Muscle of leg (tissue), 11 donors: ENCODE measurements around the gene CD96. TPM values are rescaled to one million over a fixed set of nuclear protein-coding genes. Genes with fewer than 3 reads are reported as not detected.
"Not testable (repeated sequence)": the region's sequence is repeated elsewhere in the genome, so short reads cannot be mapped to it uniquely, and the experiment has no call there.

Experiments used
- DNase-seq: peaks from one replicate; pipeline ENCODE4 v3.0.0; 2013
- H3K27ac ChIP-seq: one replicate; pipeline ENCODE4 v1.5.1; 2013; ENCODE audit warnings: mild to moderate bottlenecking, low read length, control low read depth
- H3K27me3 ChIP-seq: one replicate; pipeline ENCODE4 v1.6.1; 2013; ENCODE audit warnings: low read length; ENCODE audit not compliant: control insufficient read depth, insufficient read depth
- H3K36me3 ChIP-seq: one replicate; pipeline ENCODE4 v1.6.1; 2013; ENCODE audit warnings: low read length; ENCODE audit not compliant: control insufficient read depth, insufficient read depth
- H3K4me1 ChIP-seq: one replicate; pipeline ENCODE4 v1.6.1; 2013; ENCODE audit warnings: low read length; ENCODE audit not compliant: control insufficient read depth, insufficient read depth
- H3K4me3 ChIP-seq: one replicate; pipeline ENCODE4 v1.5.1; 2013; ENCODE audit warnings: low read length, control low read depth
- H3K9me3 ChIP-seq: replicated peaks from 2 replicates; pipeline ENCODE4 v1.6.1; 2013; ENCODE audit warnings: low read depth, low read length; ENCODE audit not compliant: control insufficient read depth
- WGBS: methylation state at CpG from one replicate; pipeline ENCODE4 v1.1.5; 2013; ENCODE audit warnings: missing lambda C conversion rate; ENCODE audit not compliant: insufficient coverage; 5-methylcytosine and 5-hydroxymethylcytosine counted together
- polyA plus RNA-seq, 8 donors: library from polyadenylated mRNA; unstranded; fragments of 120-200 nt; gene quantifications; one replicate each; pipeline versions ENCODE4 v1.2.1 to v1.2.3, GENCODE V29; 2013; ENCODE audit warnings: inconsistent platforms in 1 of 8, low replicate concordance in 1 of 8; ENCODE audit not compliant: insufficient read length in 8 of 8, insufficient read depth in 1 of 8
- total RNA-seq: library from RNA; stranded (reverse); fragments of 120-200 nt; gene quantifications from one replicate; pipeline ENCODE4 v1.2.4, GENCODE V29; 2013

Gene CD96
- total and polyA plus RNA-seq, 9 donors: 0.22 to 0.48 (median 0.35) TPM

- not testable (repeated sequence) for H3K4me3 ChIP-seq, H3K36me3 ChIP-seq, H3K27me3 ChIP-seq, DNase-seq, H3K9me3 ChIP-seq, H3K4me1 ChIP-seq, H3K27ac ChIP-seq
- WGBS: no CpG with 5 or more reads among the region's 1 CpG
These were observed 17.5 kb upstream of the CD96 start for GRCh38 chr3:111524486-111524885.

- H3K36me3 ChIP-seq: no peaks in the 10 kb centered on the region
- H3K27me3 ChIP-seq: no peaks in the 10 kb centered on the region
- H3K4me3 ChIP-seq: no peak overlapping the region
- H3K9me3 ChIP-seq: peaks cover 2% of the 10 kb centered on the region
- no peaks in the 10 kb centered on the region for H3K4me1 ChIP-seq
- no peak for DNase-seq
- H3K27ac ChIP-seq: no peak overlapping the region
- WGBS: no CpG with 5 or more reads among the region's 4 CpGs
These were observed 10.6 kb upstream of the CD96 start for GRCh38 chr3:111531446-111531845.

- Histone ChIP-seq H3K36me3 (no peaks in the 10 kb centered on the region), H3K4me3 (no peak overlapping the region), H3K9me3 (peaks cover 2% of the 10 kb centered on the region), H3K4me1 (no peaks in the 10 kb centered on the region), H3K27ac (no peak overlapping the region), H3K27me3 (no peaks in the 10 kb centered on the region)
- no peak for DNase-seq
- 100% methylated on average over 2 of the region's 4 CpGs for WGBS
These were observed 7.3 kb upstream of the CD96 start for GRCh38 chr3:111534701-111535100.

GRCh38 chr3:111538111-111538510 is 3.9 kb upstream of the CD96 start:
- H3K4me3 ChIP-seq: no peak overlapping the region
- H3K27me3 ChIP-seq: no peaks in the 10 kb centered on the region
- no peak overlapping the region for H3K27ac ChIP-seq
- no peaks in the 10 kb centered on the region for H3K36me3 ChIP-seq
- no peaks in the 10 kb centered on the region for H3K9me3 ChIP-seq
- no peak for DNase-seq
- whole genome bisulfite sequencing: no CpG with 5 or more reads among the region's 1 CpG
- no peaks in the 10 kb centered on the region for H3K4me1 ChIP-seq

- Histone ChIP-seq H3K4me1 (no peaks in the 10 kb centered on the region), H3K4me3 (no peak overlapping the region), H3K36me3 (no peaks in the 10 kb centered on the region), H3K9me3 (no peaks in the 10 kb centered on the region), H3K27me3 (no peaks in the 10 kb centered on the region), H3K27ac (no peak overlapping the region)
- DNase-seq: peak; percentile 16
- WGBS: 50% methylated on average over 3 of the region's 4 CpGs
These were observed 3.3 kb upstream of the CD96 start for GRCh38 chr3:111538681-111539083.

- DNase-seq: peak; percentile 34
- 11% methylated on average over 3 of the region's 10 CpGs for WGBS
These were observed 2.4 kb upstream of the CD96 start for GRCh38 chr3:111539351-111540331.

GRCh38 chr3:111541391-111541790 is 606 bp upstream of the CD96 start:
- Histone ChIP-seq H3K27ac (no peak overlapping the region), H3K4me3 (no peak overlapping the region), H3K4me1 (no peaks in the 10 kb centered on the region), H3K36me3 (no peaks in the 10 kb centered on the region), H3K9me3 (no peaks in the 10 kb centered on the region), H3K27me3 (no peaks in the 10 kb centered on the region)
- 83% methylated on average over 1 of the region's 3 CpGs for WGBS
- no peak for DNase-seq

More at GRCh38 chr3:111539351-111540331, 2.4 kb upstream of the CD96 start:
- no peaks in the 10 kb centered on the region for H3K4me1 ChIP-seq
- H3K27me3 ChIP-seq: no peaks in the 10 kb centered on the region
- no peak overlapping the region for H3K4me3 ChIP-seq
- H3K36me3 ChIP-seq: no peaks in the 10 kb centered on the region
- H3K9me3 ChIP-seq: no peaks in the 10 kb centered on the region
- no peak overlapping the region for H3K27ac ChIP-seq

- no peak for DNase-seq
- WGBS: 100% methylated on average over 1 of the region's 4 CpGs
- H3K9me3 ChIP-seq: no peaks in the 10 kb centered on the region
- H3K4me3 ChIP-seq: no peak overlapping the region
- H3K36me3 ChIP-seq: no peaks in the 10 kb centered on the region
- no peaks in the 10 kb centered on the region for H3K27me3 ChIP-seq
- H3K4me1 ChIP-seq: no peaks in the 10 kb centered on the region
- no peak overlapping the region for H3K27ac ChIP-seq
These were observed 759 bp downstream of the CD96 start for GRCh38 chr3:111542611-111543300.

GRCh38 chr3:111545349-111545748 is 3.4 kb downstream of the CD96 start:
- H3K27ac ChIP-seq: no peak overlapping the region
- no peak for DNase-seq
- no peaks in the 10 kb centered on the region for H3K4me1 ChIP-seq
- H3K4me3 ChIP-seq: no peak overlapping the region
- H3K9me3 ChIP-seq: no peaks in the 10 kb centered on the region
- H3K36me3 ChIP-seq: no peaks in the 10 kb centered on the region
- no CpG with 5 or more reads among the region's 2 CpGs for WGBS
- H3K27me3 ChIP-seq: no peaks in the 10 kb centered on the region

- WGBS: 80% methylated on average over 3 of the region's 4 CpGs
- H3K27ac ChIP-seq: no peak overlapping the region
- DNase-seq: no peak
- H3K4me3 ChIP-seq: no peak overlapping the region
- no peaks in the 10 kb centered on the region for H3K9me3 ChIP-seq
- H3K4me1 ChIP-seq: no peaks in the 10 kb centered on the region
- H3K36me3 ChIP-seq: no peaks in the 10 kb centered on the region
- no peaks in the 10 kb centered on the region for H3K27me3 ChIP-seq
These were observed 5.6 kb downstream of the CD96 start for GRCh38 chr3:111547631-111548030.
